NCI-H2107 (cell line): ENCODE measurements around the gene LDLRAD4.

ENCODE experiments used
- DNase-seq: peaks from one replicate; lab custom pipeline; 2025; lab: John Stamatoyannopoulos, UW

The LDLRAD4 gene

GRCh38 chr18:13514558-13514957, 296.0 kb downstream of the LDLRAD4 start:
- no peak for DNase-seq

- DNase-seq: no peak
These were observed 298.3 kb downstream of the LDLRAD4 start for GRCh38 chr18:13516855-13517254.

- no peak for DNase-seq
These were observed 298.8 kb downstream of the LDLRAD4 start for GRCh38 chr18:13517369-13517768.

GRCh38 chr18:13518382-13518781, 299.8 kb downstream of the LDLRAD4 start:
- no peak for DNase-seq

GRCh38 chr18:13520306-13520705, 301.7 kb downstream of the LDLRAD4 start:
- DNase-seq: no peak

- no peak for DNase-seq
These were observed 302.2 kb downstream of the LDLRAD4 start for GRCh38 chr18:13520741-13521140.

- DNase-seq: no peak
These were observed 302.9 kb downstream of the LDLRAD4 start for GRCh38 chr18:13521418-13521817.

- no peak for DNase-seq
These were observed 303.7 kb downstream of the LDLRAD4 start for GRCh38 chr18:13522256-13522655.

GRCh38 chr18:13522861-13523660, 304.5 kb downstream of the LDLRAD4 start:
- DNase-seq: no peak

GRCh38 chr18:13524054-13524453, 305.5 kb downstream of the LDLRAD4 start:
- no peak for DNase-seq

- no peak for DNase-seq
These were observed 306.3 kb downstream of the LDLRAD4 start for GRCh38 chr18:13524811-13525210.

GRCh38 chr18:13525381-13526029, 306.9 kb downstream of the LDLRAD4 start:
- no peak for DNase-seq

GRCh38 chr18:13526519-13526918, 308.0 kb downstream of the LDLRAD4 start:
- no peak for DNase-seq

GRCh38 chr18:13527256-13527655, 308.7 kb downstream of the LDLRAD4 start:
- DNase-seq: no peak

- DNase-seq: no peak
These were observed 309.2 kb downstream of the LDLRAD4 start for GRCh38 chr18:13527730-13528129.

- DNase-seq: no peak
These were observed 310.3 kb downstream of the LDLRAD4 start for GRCh38 chr18:13528739-13529392.

GRCh38 chr18:13530033-13530878, 311.7 kb downstream of the LDLRAD4 start:
- DNase-seq: no peak

GRCh38 chr18:13530879-13531387, 312.4 kb downstream of the LDLRAD4 start:
- DNase-seq: no peak

- DNase-seq: no peak
These were observed 313.2 kb downstream of the LDLRAD4 start for GRCh38 chr18:13531681-13532325.

- no peak for DNase-seq
These were observed 314.0 kb downstream of the LDLRAD4 start for GRCh38 chr18:13532406-13533075.

GRCh38 chr18:13534631-13535030, 316.1 kb downstream of the LDLRAD4 start:
- DNase-seq: no peak
